Pancreas (tissue), 10 donors: ENCODE results near the gene HDDC3. TPM values are rescaled to one million over a fixed set of nuclear protein-coding genes. Genes with fewer than 3 reads are reported as not detected.

Experiments used
- ATAC-seq, 4 donors: fragments of 200-7000 bp; cut with Tn5 transposase; one replicate each; pipeline versions ENCODE4 v1.8.0 to v1.9.1; 2020; ENCODE audit warnings: mild to moderate bottlenecking in 4 of 4, moderate library complexity in 4 of 4
- DNase-seq, 6 donors: peaks; one replicate each; pipeline ENCODE4 v3.0.0-alpha.2; 2020
- FAIRE-seq: peaks from 2 replicates; lab custom pipeline; 2012; peaks lifted over from hg19 to GRCh38; lab: Jason Lieb, UNC
- H3K27ac ChIP-seq, 4 donors: fragments of 200-600 bp; sonication (generic); 1 replicate in 3 of 4; 2 replicates in 1 of 4; pipeline versions ENCODE4 v1.5.0 to v1.8.0; 2020
- H3K27me3 ChIP-seq, 4 donors: fragments of 200-600 bp; one replicate each; pipeline ENCODE4 v1.8.0; 2021
- H3K36me3 ChIP-seq, 3 donors: fragments of 200-600 bp; sonication (generic) in 1 of 3; one replicate each; pipeline versions ENCODE4 v1.5.0 to v1.8.0; 2020 to 2021
- H3K4me1 ChIP-seq, 3 donors: fragments of 200-600 bp; one replicate each; pipeline ENCODE4 v1.8.0; 2021
- H3K4me3 ChIP-seq, 4 donors: fragments of 200-600 bp; sonication (generic) in 2 of 4; one replicate each; pipeline versions ENCODE4 v1.5.0 to v1.8.0; 2020 to 2021
- H3K9me3 ChIP-seq, 4 donors: fragments of 200-600 bp; one replicate each; pipeline ENCODE4 v1.8.0; 2021
- WGBS, 2 donors: extraction: QIAGEN DNeasy Blood & Tissue Kit; methylation state at CpG; one replicate each; pipeline ENCODE4 v1.1.7; 2013; 5-methylcytosine and 5-hydroxymethylcytosine counted together
- intact Hi-C, 3 donors: fragments of 100-400 bp; cut with DNase I; formaldehyde crosslinking; loops; one replicate each; pipeline versions ENCODE4 v1.11.1 to v1.14.2; 2022
- polyA plus RNA-seq, 2 donors: library from polyadenylated mRNA; stranded (reverse); fragments of 200-250 nt; gene quantifications; one replicate each; pipeline ENCODE4 v1.2.3, GENCODE V29; 2013
- total RNA-seq, 6 donors: library from RNA; stranded (reverse); fragmentation: NEBNext Ultra II Directional in 4 of 6; extraction: Animal tissue kit (Norgen Biotek cat#: 25700) in 4 of 6; gene quantifications; one replicate each; pipeline versions ENCODE4 v1.2.1 to v1.2.4, GENCODE V29; 2021 to 2023
- TF ChIP-seq, protein P1 (sequence below), 4 donors: fragments of 200-600 bp; sonication (generic) in 3 of 4; IDR thresholded peaks; one replicate each; pipeline versions ENCODE4 v1.5.0 to v1.8.0; 2021; ENCODE audit warnings: antibody characterized with exemption in 4 of 4
- donor health status: healthy with polysubstance abuse.
- donor health status: DM: no; HTN: no; CAD: no; lungs with moderate emphysema.
- donor health status: DM: no; HTN: no; CAD: no.
- donor health status: control.
- donor health status: control.
- donor health status: Bipolar disorder and iron deficiency.
- donor health status: DM: yes; HTN: yes; CAD: no.
- donor health status: DM: no; HTN: no; CAD: no.
- donor health status: DM: no; HTN: no; CAD: no.
- donor health status: DM: yes; HTN: yes; CAD: no.

HDDC3 gene
- total and polyA plus RNA-seq, 8 donors: 10.3 to 20.9 (median 15.0) TPM

DNA sequence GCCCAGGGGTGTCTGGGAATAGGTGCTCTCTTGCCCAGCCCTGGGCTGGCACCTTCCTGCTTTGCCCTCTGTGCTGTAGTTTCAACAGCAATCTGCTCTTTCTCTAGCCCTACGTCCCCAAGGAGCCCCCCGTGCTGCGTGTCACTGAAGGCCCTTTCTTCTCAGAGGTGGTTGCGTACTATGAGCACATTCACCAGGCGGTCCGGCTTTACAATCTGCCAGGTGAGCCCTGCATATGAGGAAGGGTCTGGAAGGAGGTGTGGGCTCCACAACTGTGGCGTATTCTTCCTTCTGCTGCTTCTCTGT is 19.6 kb downstream of the HDDC3 start:
- no peak for DNase-seq
- no peak overlapping the region for H3K27ac ChIP-seq
- WGBS, 2 donors: 92 to 96% methylated on average over 7 of the region's 7 CpGs
- H3K4me1 ChIP-seq: no peaks in the 10 kb centered on the region
- ATAC-seq: no peak
- H3K4me3 ChIP-seq: no peak overlapping the region
- H3K27me3 ChIP-seq: no peaks in the 10 kb centered on the region
- no peaks in the 10 kb centered on the region for H3K9me3 ChIP-seq
- TF ChIP-seq, protein P1, sequence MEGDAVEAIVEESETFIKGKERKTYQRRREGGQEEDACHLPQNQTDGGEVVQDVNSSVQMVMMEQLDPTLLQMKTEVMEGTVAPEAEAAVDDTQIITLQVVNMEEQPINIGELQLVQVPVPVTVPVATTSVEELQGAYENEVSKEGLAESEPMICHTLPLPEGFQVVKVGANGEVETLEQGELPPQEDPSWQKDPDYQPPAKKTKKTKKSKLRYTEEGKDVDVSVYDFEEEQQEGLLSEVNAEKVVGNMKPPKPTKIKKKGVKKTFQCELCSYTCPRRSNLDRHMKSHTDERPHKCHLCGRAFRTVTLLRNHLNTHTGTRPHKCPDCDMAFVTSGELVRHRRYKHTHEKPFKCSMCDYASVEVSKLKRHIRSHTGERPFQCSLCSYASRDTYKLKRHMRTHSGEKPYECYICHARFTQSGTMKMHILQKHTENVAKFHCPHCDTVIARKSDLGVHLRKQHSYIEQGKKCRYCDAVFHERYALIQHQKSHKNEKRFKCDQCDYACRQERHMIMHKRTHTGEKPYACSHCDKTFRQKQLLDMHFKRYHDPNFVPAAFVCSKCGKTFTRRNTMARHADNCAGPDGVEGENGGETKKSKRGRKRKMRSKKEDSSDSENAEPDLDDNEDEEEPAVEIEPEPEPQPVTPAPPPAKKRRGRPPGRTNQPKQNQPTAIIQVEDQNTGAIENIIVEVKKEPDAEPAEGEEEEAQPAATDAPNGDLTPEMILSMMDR (IDR thresholded peaks at IDR 0.05): no peak
- H3K36me3 ChIP-seq: peaks cover 13 to 87% (median 52%) of the 10 kb centered on the region in 3 donors
- FAIRE-seq: no peak
- intact Hi-C loops: no loop called here

DNA sequence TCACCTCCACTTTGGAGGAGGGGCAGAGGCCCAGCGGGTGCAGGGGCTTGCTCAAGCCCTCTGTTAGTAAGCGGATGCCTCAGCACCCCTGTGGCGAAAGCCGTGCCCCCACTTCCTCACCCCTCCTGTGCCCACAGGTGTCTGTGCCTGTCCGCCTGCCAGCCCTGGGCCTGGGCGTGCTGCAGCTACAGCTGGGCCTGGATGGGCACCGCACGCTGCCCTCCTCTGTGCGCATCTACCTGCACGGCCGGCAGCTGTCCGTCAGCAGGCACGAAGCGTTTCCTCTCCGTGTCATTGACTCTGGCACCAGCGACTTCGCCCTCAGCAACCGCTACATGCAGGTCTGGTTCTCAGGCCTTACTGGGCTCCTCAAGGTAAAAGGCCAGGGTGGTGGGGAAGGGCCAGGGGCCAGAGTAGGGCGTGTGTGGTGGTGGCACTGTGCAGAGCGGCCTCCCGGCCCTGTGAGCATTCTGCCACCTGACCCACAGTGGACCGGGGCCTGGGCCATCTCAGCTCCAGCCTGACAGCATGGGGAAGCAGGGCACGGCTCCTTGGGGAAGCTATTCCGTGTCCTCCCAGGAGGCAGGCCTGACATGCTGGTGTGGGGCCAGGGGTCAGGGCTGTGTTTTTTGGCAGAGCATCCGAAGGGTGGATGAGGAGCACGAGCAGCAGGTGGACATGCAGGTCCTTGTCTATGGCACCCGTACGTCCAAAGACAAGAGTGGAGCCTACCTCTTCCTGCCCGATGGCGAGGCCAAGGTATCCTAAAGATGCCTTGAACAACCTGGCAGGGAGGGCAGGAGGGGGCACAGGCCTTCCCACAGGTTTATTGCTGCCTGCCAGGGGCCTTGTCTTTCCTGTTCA is 20.2 kb downstream of the HDDC3 start:
- H3K4me3 ChIP-seq: no peak overlapping the region
- FAIRE-seq (no peak), ATAC-seq (no peak), DNase-seq (peak in 1 of 6 donors; percentile 61)
- no peaks in the 10 kb centered on the region for H3K9me3 ChIP-seq
- intact Hi-C loops: no loop called here
- H3K36me3 ChIP-seq: peaks cover 13 to 83% (median 56%) of the 10 kb centered on the region in 3 donors
- no peak overlapping the region for H3K27ac ChIP-seq
- H3K4me1 ChIP-seq: peaks cover 0 to 1% (median 0%) of the 10 kb centered on the region in 3 donors
- 92 to 94% methylated on average over 30 of the region's 30 CpGs for WGBS, 2 donors
- TF ChIP-seq, protein P1 (IDR thresholded peaks at IDR 0.05): no peak
- H3K27me3 ChIP-seq: no peaks in the 10 kb centered on the region

DNA sequence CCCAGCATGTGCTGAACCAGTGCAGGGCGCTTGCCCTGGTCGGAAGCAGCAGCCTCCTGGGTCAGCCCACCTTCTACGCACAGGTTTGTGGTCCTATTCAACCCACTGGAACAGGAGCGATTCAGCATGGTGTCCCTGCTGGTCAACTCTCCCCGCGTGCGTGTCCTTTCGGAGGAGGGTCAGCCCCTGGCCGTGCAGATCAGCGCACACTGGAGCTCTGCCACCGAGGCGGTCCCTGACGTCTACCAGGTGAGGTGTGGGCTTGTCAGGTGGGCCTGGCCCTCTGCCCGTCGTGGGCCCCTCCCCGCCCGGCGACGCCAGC is 21.1 kb downstream of the HDDC3 start:
- Histone ChIP-seq H3K4me1 (peaks cover 0 to 10% (median 8%) of the 10 kb centered on the region in 3 donors), H3K27ac (no peak overlapping the region), H3K36me3 (peaks cover 13 to 83% (median 54%) of the 10 kb centered on the region in 3 donors), H3K4me3 (no peak overlapping the region), H3K27me3 (no peaks in the 10 kb centered on the region), H3K9me3 (no peaks in the 10 kb centered on the region)
- ATAC-seq: no peak
- TF ChIP-seq, protein P1 (IDR thresholded peaks at IDR 0.05): no peak
- intact Hi-C loops: no loop called here
- 90 to 92% methylated on average over 19 of the region's 19 CpGs for WGBS, 2 donors
- no peak for FAIRE-seq
- peak in 1 of 6 donors; percentile 63 for DNase-seq

DNA sequence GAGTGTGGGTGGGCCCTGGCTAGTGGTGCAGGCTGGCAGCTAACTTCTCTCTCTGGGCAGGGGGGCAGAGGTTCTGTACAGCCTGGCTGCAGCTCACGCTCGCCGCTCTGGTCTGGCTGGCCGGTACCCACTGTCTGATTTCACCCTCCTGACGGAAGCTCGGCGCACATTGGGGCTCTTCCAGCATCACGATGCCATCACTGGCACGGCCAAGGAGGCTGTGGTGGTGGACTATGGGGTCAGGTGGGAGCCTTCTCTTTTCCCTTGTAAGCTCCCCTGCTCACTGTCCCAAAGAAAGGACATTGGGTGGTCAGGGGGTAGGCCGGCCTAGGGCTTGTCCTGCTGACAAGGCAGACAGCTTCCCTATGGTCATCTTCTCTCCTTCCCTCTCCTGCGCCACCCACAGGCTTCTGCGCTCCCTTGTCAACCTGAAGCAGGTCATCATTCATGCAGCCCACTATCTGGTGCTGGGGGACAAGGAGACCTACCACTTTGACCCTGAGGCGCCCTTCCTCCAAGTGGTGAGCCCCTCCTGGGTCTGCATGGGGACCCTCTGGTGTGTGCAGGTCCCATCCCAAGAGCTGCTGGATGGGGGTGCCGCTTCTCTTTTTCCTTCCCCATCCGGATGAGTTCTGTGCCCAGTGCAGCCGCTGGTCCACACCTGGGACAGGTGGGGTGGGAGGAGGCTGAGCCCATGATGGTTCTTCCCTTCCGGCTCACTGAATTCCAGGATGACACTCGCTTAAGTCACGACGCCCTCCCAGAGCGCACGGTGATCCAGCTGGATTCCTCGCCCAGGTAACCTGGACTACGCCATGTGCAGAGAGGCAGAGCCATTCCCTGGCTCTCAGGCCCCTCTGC is 21.7 kb downstream of the HDDC3 start:
- H3K36me3 ChIP-seq: peaks cover 13 to 77% (median 54%) of the 10 kb centered on the region in 3 donors
- H3K27me3 ChIP-seq: no peaks in the 10 kb centered on the region
- TF ChIP-seq, protein P1 (IDR thresholded peaks at IDR 0.05): no peak
- ATAC-seq (no peak), DNase-seq (peak in 1 of 6 donors; percentile 53), FAIRE-seq (no peak)
- H3K9me3 ChIP-seq: no peaks in the 10 kb centered on the region
- intact Hi-C loops: no loop called here
- no peak overlapping the region for H3K4me3 ChIP-seq
- H3K4me1 ChIP-seq: peaks cover 4 to 16% (median 11%) of the 10 kb centered on the region in 3 donors
- no peak overlapping the region for H3K27ac ChIP-seq
- 94 to 95% methylated on average over 24 of the region's 24 CpGs for WGBS, 2 donors
